ENCODE results near the gene ROBO2. TPM values are rescaled to one million over a fixed set of nuclear protein-coding genes. Genes with fewer than 3 reads are reported as not detected.

The ROBO2 gene
- total and polyA plus RNA-seq, 2 experiments from 2014 or later = 1.5 to 7.8 TPM

DNA sequence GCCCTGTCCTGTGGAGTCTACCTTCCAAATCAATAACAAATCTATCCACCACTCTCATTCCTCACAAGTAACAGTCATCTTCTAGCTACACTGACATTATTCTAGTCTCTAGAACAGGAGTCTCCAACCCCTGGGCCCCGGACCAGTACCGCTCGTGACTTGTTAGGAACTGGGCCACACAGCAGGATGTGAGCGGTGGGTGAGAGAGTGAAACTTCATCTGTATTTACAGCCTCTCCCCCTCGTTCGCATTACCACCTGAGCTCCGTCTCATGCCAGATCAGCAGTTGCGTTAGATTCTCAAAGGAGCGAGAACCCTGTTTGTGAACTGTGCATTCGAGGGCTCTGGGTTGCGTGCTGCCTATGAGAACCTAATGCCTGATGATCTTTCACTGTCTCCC lies 31.9 kb downstream of the ROBO2 start:
- Mint-ChIP-seq H3K27ac (peak overlapping the region; percentile 33; the same call in 1 of the 2 replicates), H3K4me1 (peaks cover 43% of the 10 kb centered on the region), H3K27me3 (ENCODE audit: insufficient read depth, low read depth, poor library complexity) (peaks cover 4% of the 10 kb centered on the region), H3K4me3 (no peak overlapping the region), H3K36me3 (ENCODE audit: low read depth) (no peaks in the 10 kb centered on the region), H3K9me3 (no peaks in the 10 kb centered on the region)
- peaks cover 35% of the 10 kb centered on the region for H3K4me1 ChIP-seq (ENCODE audit: insufficient read depth)
- no peak; the same call in 1 of the 3 replicates for ATAC-seq
- no peak for TF ChIP-seq CREB1 (CRISPR knock-in tag; IDR thresholded peaks at IDR 0.05; ENCODE audit: low read depth)
- TF ChIP-seq JUNB (IDR thresholded peaks at IDR 0.05; ENCODE audit: unreplicated experiment) = no peak
- TF ChIP-seq STAT1 (IDR thresholded peaks at IDR 0.05; ENCODE audit: unreplicated experiment) = no peak
- TF ChIP-seq, protein P1, sequence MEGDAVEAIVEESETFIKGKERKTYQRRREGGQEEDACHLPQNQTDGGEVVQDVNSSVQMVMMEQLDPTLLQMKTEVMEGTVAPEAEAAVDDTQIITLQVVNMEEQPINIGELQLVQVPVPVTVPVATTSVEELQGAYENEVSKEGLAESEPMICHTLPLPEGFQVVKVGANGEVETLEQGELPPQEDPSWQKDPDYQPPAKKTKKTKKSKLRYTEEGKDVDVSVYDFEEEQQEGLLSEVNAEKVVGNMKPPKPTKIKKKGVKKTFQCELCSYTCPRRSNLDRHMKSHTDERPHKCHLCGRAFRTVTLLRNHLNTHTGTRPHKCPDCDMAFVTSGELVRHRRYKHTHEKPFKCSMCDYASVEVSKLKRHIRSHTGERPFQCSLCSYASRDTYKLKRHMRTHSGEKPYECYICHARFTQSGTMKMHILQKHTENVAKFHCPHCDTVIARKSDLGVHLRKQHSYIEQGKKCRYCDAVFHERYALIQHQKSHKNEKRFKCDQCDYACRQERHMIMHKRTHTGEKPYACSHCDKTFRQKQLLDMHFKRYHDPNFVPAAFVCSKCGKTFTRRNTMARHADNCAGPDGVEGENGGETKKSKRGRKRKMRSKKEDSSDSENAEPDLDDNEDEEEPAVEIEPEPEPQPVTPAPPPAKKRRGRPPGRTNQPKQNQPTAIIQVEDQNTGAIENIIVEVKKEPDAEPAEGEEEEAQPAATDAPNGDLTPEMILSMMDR (conservative IDR thresholded peaks at IDR 0.05; ENCODE audit: low read depth in 2 of 2) = no peak
- H3K9me2 ChIP-seq (ENCODE audit: insufficient read depth) = no peaks in the 10 kb centered on the region
- H3K4me3 ChIP-seq = no peak overlapping the region
- no peak overlapping the region for H3K27ac ChIP-seq (ENCODE audit: low read depth)
- no peaks in the 10 kb centered on the region for H3K79me2 ChIP-seq (replicated peaks; ENCODE audit: insufficient read depth)
- H3K4me2 ChIP-seq = peak overlapping the region; percentile 24; the same call in 1 of the 2 replicates
- H4K20me1 ChIP-seq (replicated peaks; ENCODE audit: insufficient read depth) = no peaks in the 10 kb centered on the region
- DNase-seq (ENCODE audit: low spot score) = peak; percentile 13
- H3K27me3 ChIP-seq (ENCODE audit: insufficient read depth) = no peaks in the 10 kb centered on the region
- no peaks in the 10 kb centered on the region for H3F3A ChIP-seq (replicated peaks; ENCODE audit: low read depth)
- H3K36me3 ChIP-seq (ENCODE audit: insufficient read depth) = no peaks in the 10 kb centered on the region
- peak overlapping the region; percentile 36; the same call in 1 of the 2 replicates for H2AFZ ChIP-seq

DNA sequence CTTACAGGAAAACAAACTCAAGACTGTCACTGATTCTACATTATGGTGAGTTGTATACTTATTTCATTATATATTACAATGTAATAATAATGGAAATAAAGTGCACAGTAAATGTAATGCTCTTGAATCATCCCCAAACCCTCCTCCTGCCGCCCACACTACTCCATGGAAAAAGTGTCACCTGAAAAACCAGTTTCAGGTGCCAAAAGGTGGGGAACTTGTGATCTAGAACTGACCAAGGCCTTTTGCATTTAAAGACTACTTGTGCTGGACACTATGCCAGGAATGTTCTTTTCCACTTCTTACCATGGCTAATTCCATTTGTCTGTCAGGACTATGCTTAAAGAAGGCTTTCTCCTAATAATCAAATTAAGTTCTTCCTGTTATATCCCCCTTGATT lies 32.3 kb downstream of the ROBO2 start:
- Histone ChIP-seq H3K4me1 (ENCODE audit: insufficient read depth) (peaks cover 35% of the 10 kb centered on the region), H3F3A (replicated peaks; ENCODE audit: low read depth) (no peaks in the 10 kb centered on the region), H3K27me3 (ENCODE audit: insufficient read depth) (no peaks in the 10 kb centered on the region), H3K9me2 (ENCODE audit: insufficient read depth) (no peaks in the 10 kb centered on the region), H3K4me2 (no peak overlapping the region), H3K79me2 (replicated peaks; ENCODE audit: insufficient read depth) (no peaks in the 10 kb centered on the region), H3K27ac (ENCODE audit: low read depth) (no peak overlapping the region), H3K36me3 (ENCODE audit: insufficient read depth) (no peaks in the 10 kb centered on the region), H4K20me1 (replicated peaks; ENCODE audit: insufficient read depth) (no peaks in the 10 kb centered on the region), H2AFZ (no peak overlapping the region), H3K4me3 (no peak overlapping the region)
- peaks cover 4% of the 10 kb centered on the region for H3K27me3 Mint-ChIP-seq (ENCODE audit: insufficient read depth, low read depth, poor library complexity)
- H3K27ac Mint-ChIP-seq = no peak overlapping the region
- peaks cover 39% of the 10 kb centered on the region for H3K4me1 Mint-ChIP-seq
- ATAC-seq = no peak
- H3K36me3 Mint-ChIP-seq (ENCODE audit: low read depth) = no peaks in the 10 kb centered on the region
- no peak for DNase-seq (ENCODE audit: low spot score)
- H3K9me3 Mint-ChIP-seq = no peaks in the 10 kb centered on the region
- H3K4me3 Mint-ChIP-seq = no peak overlapping the region
- TF ChIP-seq JUNB (IDR thresholded peaks at IDR 0.05; ENCODE audit: unreplicated experiment) = no peak
- no peak for TF ChIP-seq EZH2 (IDR thresholded peaks at IDR 0.05; ENCODE audit: low read depth, unreplicated experiment)
- TF ChIP-seq NANOG (IDR thresholded peaks at IDR 0.05; ENCODE audit: borderline replicate concordance) = no peak
- no peak for TF ChIP-seq ZNF331 (CRISPR knock-in tag; IDR thresholded peaks at IDR 0.05; ENCODE audit: low read depth)
- no peak for TF ChIP-seq EZH2phosphoT487 (IDR thresholded peaks at IDR 0.05; ENCODE audit: unreplicated experiment)
- TF ChIP-seq CREB1 (CRISPR knock-in tag; IDR thresholded peaks at IDR 0.05; ENCODE audit: low read depth) = no peak
- TF ChIP-seq POLR2AphosphoS5 (IDR thresholded peaks at IDR 0.05; ENCODE audit: low read depth) = no peak
- TF ChIP-seq, protein P2, sequence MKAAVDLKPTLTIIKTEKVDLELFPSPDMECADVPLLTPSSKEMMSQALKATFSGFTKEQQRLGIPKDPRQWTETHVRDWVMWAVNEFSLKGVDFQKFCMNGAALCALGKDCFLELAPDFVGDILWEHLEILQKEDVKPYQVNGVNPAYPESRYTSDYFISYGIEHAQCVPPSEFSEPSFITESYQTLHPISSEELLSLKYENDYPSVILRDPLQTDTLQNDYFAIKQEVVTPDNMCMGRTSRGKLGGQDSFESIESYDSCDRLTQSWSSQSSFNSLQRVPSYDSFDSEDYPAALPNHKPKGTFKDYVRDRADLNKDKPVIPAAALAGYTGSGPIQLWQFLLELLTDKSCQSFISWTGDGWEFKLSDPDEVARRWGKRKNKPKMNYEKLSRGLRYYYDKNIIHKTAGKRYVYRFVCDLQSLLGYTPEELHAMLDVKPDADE (IDR thresholded peaks at IDR 0.05) = no peak
- TF ChIP-seq, protein P3, sequence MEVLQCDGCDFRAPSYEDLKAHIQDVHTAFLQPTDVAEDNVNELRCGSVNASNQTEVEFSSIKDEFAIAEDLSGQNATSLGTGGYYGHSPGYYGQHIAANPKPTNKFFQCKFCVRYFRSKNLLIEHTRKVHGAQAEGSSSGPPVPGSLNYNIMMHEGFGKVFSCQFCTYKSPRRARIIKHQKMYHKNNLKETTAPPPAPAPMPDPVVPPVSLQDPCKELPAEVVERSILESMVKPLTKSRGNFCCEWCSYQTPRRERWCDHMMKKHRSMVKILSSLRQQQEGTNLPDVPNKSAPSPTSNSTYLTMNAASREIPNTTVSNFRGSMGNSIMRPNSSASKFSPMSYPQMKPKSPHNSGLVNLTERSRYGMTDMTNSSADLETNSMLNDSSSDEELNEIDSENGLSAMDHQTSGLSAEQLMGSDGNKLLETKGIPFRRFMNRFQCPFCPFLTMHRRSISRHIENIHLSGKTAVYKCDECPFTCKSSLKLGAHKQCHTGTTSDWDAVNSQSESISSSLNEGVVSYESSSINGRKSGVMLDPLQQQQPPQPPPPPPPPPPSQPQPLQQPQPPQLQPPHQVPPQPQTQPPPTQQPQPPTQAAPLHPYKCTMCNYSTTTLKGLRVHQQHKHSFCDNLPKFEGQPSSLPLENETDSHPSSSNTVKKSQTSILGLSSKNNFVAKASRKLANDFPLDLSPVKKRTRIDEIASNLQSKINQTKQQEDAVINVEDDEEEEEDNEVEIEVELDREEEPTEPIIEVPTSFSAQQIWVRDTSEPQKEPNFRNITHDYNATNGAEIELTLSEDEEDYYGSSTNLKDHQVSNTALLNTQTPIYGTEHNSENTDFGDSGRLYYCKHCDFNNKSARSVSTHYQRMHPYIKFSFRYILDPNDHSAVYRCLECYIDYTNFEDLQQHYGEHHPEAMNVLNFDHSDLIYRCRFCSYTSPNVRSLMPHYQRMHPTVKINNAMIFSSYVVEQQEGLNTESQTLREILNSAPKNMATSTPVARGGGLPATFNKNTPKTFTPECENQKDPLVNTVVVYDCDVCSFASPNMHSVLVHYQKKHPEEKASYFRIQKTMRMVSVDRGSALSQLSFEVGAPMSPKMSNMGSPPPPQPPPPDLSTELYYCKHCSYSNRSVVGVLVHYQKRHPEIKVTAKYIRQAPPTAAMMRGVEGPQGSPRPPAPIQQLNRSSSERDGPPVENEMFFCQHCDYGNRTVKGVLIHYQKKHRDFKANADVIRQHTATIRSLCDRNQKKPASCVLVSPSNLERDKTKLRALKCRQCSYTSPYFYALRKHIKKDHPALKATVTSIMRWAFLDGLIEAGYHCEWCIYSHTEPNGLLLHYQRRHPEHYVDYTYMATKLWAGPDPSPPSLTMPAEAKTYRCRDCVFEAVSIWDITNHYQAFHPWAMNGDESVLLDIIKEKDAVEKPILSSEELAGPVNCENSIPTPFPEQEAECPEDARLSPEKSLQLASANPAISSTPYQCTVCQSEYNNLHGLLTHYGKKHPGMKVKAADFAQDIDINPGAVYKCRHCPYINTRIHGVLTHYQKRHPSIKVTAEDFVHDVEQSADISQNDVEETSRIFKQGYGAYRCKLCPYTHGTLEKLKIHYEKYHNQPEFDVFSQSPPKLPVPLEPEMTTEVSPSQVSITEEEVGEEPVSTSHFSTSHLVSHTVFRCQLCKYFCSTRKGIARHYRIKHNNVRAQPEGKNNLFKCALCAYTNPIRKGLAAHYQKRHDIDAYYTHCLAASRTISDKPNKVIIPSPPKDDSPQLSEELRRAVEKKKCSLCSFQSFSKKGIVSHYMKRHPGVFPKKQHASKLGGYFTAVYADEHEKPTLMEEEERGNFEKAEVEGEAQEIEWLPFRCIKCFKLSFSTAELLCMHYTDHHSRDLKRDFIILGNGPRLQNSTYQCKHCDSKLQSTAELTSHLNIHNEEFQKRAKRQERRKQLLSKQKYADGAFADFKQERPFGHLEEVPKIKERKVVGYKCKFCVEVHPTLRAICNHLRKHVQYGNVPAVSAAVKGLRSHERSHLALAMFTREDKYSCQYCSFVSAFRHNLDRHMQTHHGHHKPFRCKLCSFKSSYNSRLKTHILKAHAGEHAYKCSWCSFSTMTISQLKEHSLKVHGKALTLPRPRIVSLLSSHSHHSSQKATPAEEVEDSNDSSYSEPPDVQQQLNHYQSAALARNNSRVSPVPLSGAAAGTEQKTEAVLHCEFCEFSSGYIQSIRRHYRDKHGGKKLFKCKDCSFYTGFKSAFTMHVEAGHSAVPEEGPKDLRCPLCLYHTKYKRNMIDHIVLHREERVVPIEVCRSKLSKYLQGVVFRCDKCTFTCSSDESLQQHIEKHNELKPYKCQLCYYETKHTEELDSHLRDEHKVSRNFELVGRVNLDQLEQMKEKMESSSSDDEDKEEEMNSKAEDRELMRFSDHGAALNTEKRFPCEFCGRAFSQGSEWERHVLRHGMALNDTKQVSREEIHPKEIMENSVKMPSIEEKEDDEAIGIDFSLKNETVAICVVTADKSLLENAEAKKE (CRISPR knock-in tag; IDR thresholded peaks at IDR 0.05) = no peak
